ENCODE results near the gene WASHC4.
A peak's percentile ranks its signal among the peaks of the same experiment; 100 is the strongest.

The WASHC4 gene

GRCh38 chr12:105205322-105206048, 98.0 kb downstream of the WASHC4 start:
- H3K4me3 ChIP-seq (ENCODE audit: severe bottlenecking): no peak overlapping the region
- ATAC-seq (ENCODE audit: low read depth) (peak; percentile 38; the same call in 1 of the 3 replicates), DNase-seq (ENCODE audit: low spot score) (no peak)
- no peaks in the 10 kb centered on the region for H3K9me3 ChIP-seq (ENCODE audit: severe bottlenecking)
- peaks cover 31% of the 10 kb centered on the region for H3K36me3 ChIP-seq (ENCODE audit: low read depth)
- H3K27ac ChIP-seq (ENCODE audit: poor library complexity, severe bottlenecking): no peak overlapping the region
- TF ChIP-seq CTCF (IDR thresholded peaks at IDR 0.05; ENCODE audit: poor library complexity, severe bottlenecking): no peak
- no peaks in the 10 kb centered on the region for H3K27me3 ChIP-seq (ENCODE audit: insufficient read depth, poor library complexity, severe bottlenecking)
- H3K4me1 ChIP-seq (ENCODE audit: insufficient read depth, poor library complexity, severe bottlenecking): no peaks in the 10 kb centered on the region

- Histone ChIP-seq H3K36me3 (ENCODE audit: low read depth) (peaks cover 31% of the 10 kb centered on the region), H3K4me3 (ENCODE audit: severe bottlenecking) (no peak overlapping the region), H3K27ac (ENCODE audit: poor library complexity, severe bottlenecking) (no peak overlapping the region), H3K9me3 (ENCODE audit: severe bottlenecking) (no peaks in the 10 kb centered on the region), H3K4me1 (ENCODE audit: insufficient read depth, poor library complexity, severe bottlenecking) (no peaks in the 10 kb centered on the region), H3K27me3 (ENCODE audit: insufficient read depth, poor library complexity, severe bottlenecking) (no peaks in the 10 kb centered on the region)
- no peak for DNase-seq (ENCODE audit: low spot score)
- TF ChIP-seq CTCF (IDR thresholded peaks at IDR 0.05; ENCODE audit: poor library complexity, severe bottlenecking): no peak
- no peak for ATAC-seq (ENCODE audit: low read depth)
These were observed 99.3 kb downstream of the WASHC4 start for GRCh38 chr12:105206686-105207374.

DNA sequence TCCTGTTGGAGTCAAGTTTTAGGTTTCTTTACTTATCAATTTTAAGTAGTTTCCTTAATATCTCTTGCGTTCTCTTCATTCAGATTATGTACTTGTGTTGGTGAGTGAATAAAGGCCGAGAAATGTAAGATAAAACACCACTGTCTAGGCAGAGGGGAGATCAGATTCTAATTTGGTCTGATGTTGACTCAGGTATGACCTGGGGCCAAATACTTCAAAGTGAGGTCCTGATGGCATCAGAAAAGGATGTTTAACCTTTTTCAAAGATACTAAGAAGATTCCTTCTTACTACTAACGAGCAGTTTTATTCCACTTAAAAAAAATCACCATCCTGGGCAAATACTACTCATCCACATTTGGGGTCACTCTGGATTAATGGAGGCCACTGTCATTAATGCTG, 101.6 kb downstream of the WASHC4 start:
- no peak overlapping the region for H3K27ac ChIP-seq (ENCODE audit: poor library complexity, severe bottlenecking)
- peaks cover 21% of the 10 kb centered on the region for H3K36me3 ChIP-seq (ENCODE audit: low read depth)
- no peak overlapping the region for H3K4me3 ChIP-seq (ENCODE audit: severe bottlenecking)
- ATAC-seq (ENCODE audit: low read depth) (no peak), DNase-seq (ENCODE audit: low spot score) (no peak)
- H3K9me3 ChIP-seq (ENCODE audit: severe bottlenecking): no peaks in the 10 kb centered on the region
- H3K4me1 ChIP-seq (ENCODE audit: insufficient read depth, poor library complexity, severe bottlenecking): peaks cover 14% of the 10 kb centered on the region
- TF ChIP-seq CTCF (IDR thresholded peaks at IDR 0.05; ENCODE audit: poor library complexity, severe bottlenecking): no peak
- H3K27me3 ChIP-seq (ENCODE audit: insufficient read depth, poor library complexity, severe bottlenecking): no peaks in the 10 kb centered on the region

DNA sequence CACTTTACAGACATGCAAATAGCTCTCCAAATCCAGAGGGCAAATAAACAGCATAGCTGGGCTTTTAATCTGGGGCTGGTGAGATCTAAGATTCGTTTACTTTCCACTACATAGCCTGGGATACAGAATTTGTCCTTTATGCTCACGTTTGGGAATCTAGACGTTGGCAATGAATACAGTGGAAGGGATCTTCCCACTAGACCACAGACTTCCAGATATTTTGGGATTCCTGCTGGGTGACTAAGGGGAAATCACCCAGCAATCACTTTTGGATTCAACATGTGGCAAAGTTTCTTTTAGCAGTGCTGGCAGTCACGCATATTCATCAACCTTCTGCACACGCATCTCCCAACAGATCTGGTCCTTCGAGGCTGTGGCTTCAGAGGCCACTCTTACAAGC, 104.9 kb downstream of the WASHC4 start:
- DNase-seq (ENCODE audit: low spot score): no peak
- peak overlapping the region; percentile 94 for H3K27ac ChIP-seq (ENCODE audit: poor library complexity, severe bottlenecking)
- ATAC-seq (ENCODE audit: low read depth): no peak

More for the DNA sequence above, 104.9 kb downstream of the WASHC4 start:
- no peak overlapping the region for H3K4me3 ChIP-seq (ENCODE audit: severe bottlenecking)
- peaks cover 28% of the 10 kb centered on the region for H3K4me1 ChIP-seq (ENCODE audit: insufficient read depth, poor library complexity, severe bottlenecking)
- H3K9me3 ChIP-seq (ENCODE audit: severe bottlenecking): no peaks in the 10 kb centered on the region
- H3K36me3 ChIP-seq (ENCODE audit: low read depth): peaks cover 20% of the 10 kb centered on the region; the same call in 1 of the 2 replicates
- TF ChIP-seq CTCF (IDR thresholded peaks at IDR 0.05; ENCODE audit: poor library complexity, severe bottlenecking): no peak
- no peaks in the 10 kb centered on the region for H3K27me3 ChIP-seq (ENCODE audit: insufficient read depth, poor library complexity, severe bottlenecking)
